ENCODE data around the gene GPBAR1.

Gene GPBAR1

DNA sequence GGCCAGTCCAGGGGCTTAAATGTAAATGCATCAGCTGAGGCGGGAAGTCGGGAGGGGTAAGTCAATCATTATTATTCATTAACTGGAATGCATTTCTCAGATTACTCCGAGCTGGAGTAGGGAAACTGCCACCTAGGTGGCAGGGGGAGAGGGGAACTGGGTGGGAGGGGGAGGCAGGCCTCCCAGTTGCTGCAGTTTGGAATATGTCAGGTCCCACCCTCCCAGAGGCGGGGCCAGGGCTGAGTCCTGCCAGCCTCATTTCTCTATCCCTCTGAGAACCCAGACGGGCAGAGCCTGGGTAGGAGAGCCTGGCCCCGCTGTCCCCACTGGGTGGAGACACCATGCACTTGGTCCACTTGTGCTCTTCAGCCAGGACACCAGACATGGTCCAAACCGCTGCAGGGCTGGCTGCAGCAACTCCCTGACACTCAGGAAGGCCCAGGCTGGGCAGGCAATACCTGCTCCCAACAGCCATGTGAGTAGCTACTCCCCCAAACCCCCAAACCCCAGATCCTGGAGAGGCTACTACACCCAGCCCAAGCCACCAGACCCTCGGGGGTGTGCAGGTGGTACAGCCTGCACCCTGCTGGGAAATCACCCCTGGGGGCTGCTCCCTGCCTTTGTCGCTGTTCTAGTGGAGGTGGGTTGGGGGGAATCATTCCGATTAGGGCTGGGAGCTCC lies at the start of gene GPBAR1:
Gene GPBAR1 (plus strand): TSS at position 274 of the 681 bp plus-strand sequence. CDS start 1,710 bp downstream, outside the sequence.
- no peak for DNase-seq

GRCh38 chr2:218214116-218214515 lies 46.7 kb upstream of the GPBAR1 start:
- DNase-seq = no peak

DNA sequence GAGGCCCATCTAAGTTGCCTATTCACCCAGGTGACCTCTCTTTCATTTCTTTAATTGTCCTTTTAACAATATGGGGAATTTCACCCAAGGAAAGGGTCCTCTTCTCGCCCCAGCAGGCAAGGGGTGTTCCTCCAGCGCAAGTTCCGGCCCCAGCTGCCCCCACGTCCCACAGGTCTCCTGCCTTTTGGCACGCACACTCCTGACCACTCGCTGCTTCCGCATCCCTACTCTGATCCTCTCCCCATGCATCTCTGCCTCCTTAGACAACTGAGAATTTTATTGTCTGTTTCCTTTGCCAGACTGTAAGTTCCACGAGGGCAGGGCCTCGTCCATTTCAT lies 44.5 kb upstream of the GPBAR1 start:
- DNase-seq = no peak

GRCh38 chr2:218216674-218217359 lies 44.0 kb upstream of the GPBAR1 start, which contains the start of gene ARPC2:
Gene ARPC2, plus strand, starts transcription at chr2:218217189. Its CDS starts 282 bp downstream, at chr2:218217471.
- DNase-seq = peak; percentile 92

DNA sequence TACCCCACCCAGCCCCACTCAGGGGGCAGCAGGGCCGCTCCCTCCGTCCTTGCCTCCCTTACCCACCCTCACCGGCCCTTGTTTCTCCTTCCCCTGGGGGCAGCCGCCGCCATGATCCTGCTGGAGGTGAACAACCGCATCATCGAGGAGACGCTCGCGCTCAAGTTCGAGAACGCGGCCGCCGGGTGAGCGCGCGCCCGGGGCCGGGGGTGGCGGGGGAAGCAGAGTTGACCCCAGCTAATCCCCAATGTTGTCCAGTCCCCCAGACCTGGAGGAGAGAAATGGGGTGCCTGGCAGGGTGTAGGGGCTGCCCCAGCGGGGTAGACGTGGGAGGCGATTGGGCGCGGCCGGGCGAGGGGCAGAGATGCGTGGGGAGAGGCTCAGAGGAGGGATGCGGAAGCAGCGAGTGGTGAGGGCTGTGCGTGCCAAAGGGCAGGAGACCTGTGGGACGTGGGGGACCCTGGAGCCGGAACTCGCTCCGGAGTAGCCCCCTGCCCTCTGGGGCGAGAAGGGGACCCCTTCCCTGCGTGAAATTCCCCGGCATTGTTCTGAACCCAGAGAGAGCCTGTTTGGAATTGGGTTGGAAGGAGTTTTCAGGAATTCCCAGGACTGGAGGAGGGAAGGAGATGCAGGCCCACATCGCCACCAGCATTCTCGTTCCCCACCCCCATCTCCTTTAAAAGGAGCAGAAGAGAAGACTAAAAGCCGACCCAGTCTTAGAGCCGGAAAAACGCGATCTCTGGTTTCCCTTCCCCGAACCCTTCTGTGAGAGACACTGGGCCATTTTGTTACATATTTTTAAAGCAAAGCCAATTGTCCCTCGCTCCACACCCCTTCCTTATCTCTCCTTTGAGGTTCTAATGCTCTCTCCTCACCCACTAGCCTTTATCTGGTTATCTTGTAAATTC lies 43.2 kb upstream of the GPBAR1 start:
- peak; percentile 46 for DNase-seq

- DNase-seq = peak; percentile 25
Observed at GRCh38 chr2:218218268-218219185, 42.3 kb upstream of the GPBAR1 start.

DNA sequence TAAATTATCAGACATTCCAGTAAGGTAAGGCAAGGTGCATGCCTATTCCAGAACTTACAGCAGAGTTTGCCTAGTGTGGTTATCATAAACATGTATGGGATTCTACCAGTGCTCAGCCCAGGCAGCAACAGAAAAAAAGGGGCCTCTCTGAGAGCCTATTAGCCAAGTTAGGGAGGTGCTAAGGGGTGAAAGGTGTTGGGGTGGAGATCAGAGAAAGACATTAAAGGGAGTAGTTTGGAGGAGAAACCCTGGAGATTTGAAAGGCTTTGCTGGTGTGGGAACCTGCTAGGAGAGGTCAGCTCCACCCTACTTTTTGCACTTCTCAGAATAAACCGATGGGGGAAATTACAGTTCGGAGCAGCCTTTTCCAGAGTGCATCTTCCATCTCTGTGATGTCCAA lies 40.9 kb upstream of the GPBAR1 start:
- no peak for DNase-seq

DNA sequence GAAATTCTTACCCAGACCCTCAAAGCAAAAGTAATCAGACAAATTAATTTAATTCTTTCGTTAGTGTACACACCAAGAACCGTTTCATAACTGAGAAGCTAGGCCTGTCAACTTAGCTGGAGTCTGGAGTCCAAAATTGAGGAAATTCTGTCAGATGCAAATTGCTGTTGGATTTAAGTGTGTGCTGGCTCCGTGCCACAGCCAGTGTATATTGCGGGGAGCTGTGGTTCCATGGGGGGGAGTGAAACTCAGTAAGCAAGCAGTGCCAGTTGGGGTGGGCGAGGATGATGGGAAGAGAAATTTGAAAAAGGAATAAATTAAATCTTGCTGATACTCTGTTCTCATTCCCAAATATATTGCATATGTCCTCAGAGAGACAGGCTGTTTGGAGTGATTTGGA lies 39.8 kb upstream of the GPBAR1 start:
- DNase-seq = no peak

GRCh38 chr2:218223046-218223445 lies 37.8 kb upstream of the GPBAR1 start:
- peak; percentile 40 for DNase-seq

DNA sequence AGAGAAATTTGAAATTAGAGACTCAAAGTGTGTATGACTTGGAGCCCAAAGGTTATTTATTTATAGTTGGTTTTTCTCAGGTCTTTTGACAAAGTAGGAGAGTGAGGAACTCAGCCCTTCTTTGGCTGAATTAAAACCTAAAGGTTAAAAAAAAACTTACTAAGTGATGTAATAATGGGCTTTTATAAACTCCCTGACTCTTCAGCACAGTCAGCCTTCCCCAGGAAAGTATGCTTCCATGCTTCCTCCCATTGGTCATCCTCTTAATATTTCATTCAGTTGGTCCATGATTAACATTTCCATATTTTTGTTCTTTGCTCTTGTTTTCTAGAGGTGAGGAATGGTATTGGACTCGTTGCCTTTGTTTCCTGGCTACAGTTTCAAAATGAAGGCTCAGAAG lies 36.6 kb upstream of the GPBAR1 start:
- no peak for DNase-seq

DNA sequence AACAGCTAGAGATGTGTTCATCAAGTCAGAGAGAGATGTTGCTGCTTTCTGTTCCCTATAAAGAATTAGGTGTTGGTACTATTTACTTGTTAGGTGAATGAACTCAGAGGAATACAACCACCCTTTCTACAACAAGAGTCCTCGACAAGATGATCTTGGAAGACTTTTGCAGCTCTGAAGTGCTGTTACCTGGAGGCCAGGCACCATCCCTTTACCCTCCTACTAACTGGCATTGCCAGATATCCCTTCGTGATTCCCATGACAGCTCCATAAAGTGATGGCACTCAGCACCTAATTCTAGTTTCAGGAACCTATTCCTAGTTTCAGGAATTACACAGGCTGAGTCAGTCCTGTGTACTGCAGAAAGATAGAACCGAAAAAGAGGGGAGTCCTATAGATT lies 33.9 kb upstream of the GPBAR1 start:
- no peak for DNase-seq

DNA sequence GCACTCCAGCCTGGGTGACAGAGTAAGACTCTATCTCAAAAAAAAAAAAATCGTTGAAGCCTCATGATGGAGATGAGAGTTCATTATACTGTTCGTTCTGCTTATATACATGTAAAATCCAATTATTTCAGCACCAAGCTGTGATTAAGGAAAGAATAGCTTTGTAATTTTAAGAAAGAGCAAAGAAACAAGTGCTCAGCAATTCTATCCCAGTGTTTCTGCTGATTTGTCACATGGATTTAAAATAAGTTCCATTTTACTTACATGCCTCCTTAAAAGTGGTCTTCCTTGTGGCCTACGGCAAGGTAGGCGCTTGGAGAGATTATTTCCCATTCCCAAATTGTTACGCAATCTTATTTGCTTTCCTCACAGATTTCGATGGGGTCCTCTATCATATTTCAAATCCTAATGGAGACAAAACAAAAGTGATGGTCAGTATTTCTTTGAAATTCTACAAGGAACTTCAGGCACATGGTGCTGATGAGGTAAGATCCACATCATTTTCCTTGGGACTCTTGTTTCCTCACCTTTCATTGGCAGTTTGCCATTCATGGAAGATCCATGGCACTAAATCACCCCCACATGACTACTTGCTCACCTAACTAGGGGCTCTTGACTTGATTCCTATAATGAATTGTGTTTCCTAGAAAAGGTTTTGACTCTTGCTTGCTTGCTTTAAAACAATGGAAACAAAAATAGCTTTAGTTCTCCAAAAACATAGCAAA lies 32.3 kb upstream of the GPBAR1 start:
- no peak for DNase-seq

GRCh38 chr2:218229239-218229638 lies 31.6 kb upstream of the GPBAR1 start:
- DNase-seq = peak; percentile 25

DNA sequence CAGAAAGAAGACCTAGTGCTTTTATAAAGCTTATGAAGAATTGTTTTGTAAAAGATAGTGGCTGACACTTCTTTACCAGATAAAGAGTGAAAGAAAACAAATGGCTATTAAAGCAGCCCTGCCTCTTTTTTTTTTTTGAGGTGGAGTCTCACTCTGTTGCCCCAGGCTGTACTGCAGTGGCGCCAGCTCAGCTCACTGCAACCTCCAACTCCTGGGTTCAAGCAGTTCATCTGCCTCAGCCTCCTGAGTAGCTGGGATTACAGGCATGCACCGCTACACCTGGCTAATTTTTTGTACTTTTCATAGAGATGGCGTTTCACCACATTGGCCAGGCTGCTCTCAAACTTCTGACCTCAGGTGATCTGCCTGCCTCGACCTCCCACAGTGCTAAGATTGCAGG lies 31.0 kb upstream of the GPBAR1 start:
- no peak for DNase-seq

GRCh38 chr2:218230882-218231281 lies 29.9 kb upstream of the GPBAR1 start:
- DNase-seq = peak; percentile 73

DNA sequence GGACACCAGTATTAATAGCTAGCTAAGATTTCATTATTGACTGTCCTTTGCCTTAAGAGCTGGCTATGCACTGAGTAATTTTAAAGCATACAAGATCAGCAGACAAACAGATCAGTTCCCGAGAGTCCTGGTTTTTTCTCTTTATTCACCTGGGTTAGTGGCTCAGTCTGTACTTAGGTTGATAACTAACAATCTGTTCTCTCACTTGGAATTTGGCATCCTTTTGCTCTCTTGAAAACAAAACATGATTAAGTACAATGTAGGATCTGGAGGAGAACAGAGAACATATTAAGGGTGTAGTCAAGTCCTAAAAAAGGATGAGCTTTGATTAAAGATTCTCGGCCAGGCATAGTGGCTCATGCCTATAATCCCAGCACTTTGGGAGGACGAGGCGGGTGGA lies 27.3 kb upstream of the GPBAR1 start:
- DNase-seq = no peak

DNA sequence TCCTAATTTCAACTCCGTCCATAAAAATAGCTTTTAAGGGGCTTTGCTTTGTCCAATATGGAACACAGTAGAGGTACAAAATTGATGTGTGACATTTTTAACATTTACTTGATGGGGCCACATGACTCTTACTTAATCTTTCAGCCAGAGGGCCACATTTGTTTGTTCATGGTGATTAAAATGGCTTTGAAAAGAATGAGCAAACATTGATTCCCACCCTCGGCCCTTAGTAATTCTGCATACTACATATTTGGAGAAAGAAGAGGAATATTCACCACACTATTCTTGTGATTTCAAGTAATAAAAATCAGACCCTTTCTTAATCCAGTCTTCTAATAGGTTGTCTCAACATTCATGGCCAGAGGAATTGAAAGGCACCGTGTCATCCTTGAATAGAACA lies 26.3 kb upstream of the GPBAR1 start:
- no peak for DNase-seq

GRCh38 chr2:218235017-218235416 lies 25.8 kb upstream of the GPBAR1 start:
- DNase-seq = no peak

DNA sequence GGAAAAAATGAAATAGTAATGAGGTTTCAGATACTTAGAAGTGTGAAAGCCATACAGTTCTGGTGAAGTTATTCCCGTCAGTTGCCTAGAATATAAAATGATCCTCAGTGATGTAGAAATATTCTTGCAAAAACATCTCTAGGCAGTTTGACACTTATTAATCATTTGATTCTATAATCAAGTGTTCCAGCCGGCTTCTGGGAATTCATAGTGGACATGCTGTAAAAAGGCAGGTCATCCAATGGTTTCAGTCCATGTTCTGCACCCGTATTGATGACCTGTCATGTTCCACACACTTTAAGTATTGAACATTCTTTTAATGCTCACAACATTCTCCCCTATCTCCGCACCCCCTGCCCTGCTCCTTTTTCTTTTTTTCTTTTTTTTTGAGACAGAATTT lies 24.0 kb upstream of the GPBAR1 start:
- DNase-seq = no peak

GRCh38 chr2:218238887-218239286 lies 21.9 kb upstream of the GPBAR1 start:
- DNase-seq = no peak

GRCh38 chr2:218244204-218244603 lies 16.6 kb upstream of the GPBAR1 start:
- DNase-seq = no peak

GRCh38 chr2:218244665-218245064 lies 16.1 kb upstream of the GPBAR1 start:
- DNase-seq = no peak

Data from hematopoietic multipotent progenitor cell treated with erythropoietin and hydrocortisone succinate and interleukin-3 and kit ligand, for 8 days (in vitro differentiated cells).